IMR-90 (cell line): ENCODE measurements around the gene COX6A1.

ENCODE experiments used
- CEBPB ChIP-seq: IDR thresholded peaks from 2 replicates; pipeline ENCODE4 v1.6.1; 2012; ENCODE audit warnings: low read depth, low read length, improper control_type of control experiment
- CHD1 ChIP-seq: IDR thresholded peaks from 2 replicates; pipeline ENCODE4 v1.6.1; 2012; ENCODE audit warnings: low read depth, low read length, improper control_type of control experiment
- CTCF ChIP-seq: conservative IDR thresholded peaks from 2 replicates; pipeline ENCODE4 v1.5.1; 2012; ENCODE audit warnings: mild to moderate bottlenecking, low read depth, low read length, improper control_type of control experiment
- FOS ChIP-seq: fragments of 150-350 bp; IDR thresholded peaks from 2 replicates; pipeline ENCODE4 v1.6.1; 2016; ENCODE audit warnings: low read depth, low read length
- MAZ ChIP-seq: IDR thresholded peaks from 2 replicates; pipeline ENCODE4 v1.6.1; 2012; ENCODE audit warnings: low read depth, mild to moderate bottlenecking, low read length, improper control_type of control experiment, moderate library complexity, borderline replicate concordance
- MXI1 ChIP-seq: IDR thresholded peaks from 2 replicates; pipeline ENCODE4 v1.6.1; 2012; ENCODE audit warnings: low read depth, mild to moderate bottlenecking, low read length, moderate library complexity, borderline replicate concordance
- NFE2L2 ChIP-seq: fragments of 150-350 bp; IDR thresholded peaks from 2 replicates; pipeline ENCODE4 v1.6.1; 2016; ENCODE audit warnings: low read depth, mild to moderate bottlenecking, low read length
- POLR2A ChIP-seq: IDR thresholded peaks from 2 replicates; pipeline ENCODE4 v1.6.1; 2012; ENCODE audit warnings: mild to moderate bottlenecking, low read depth, low read length
- RAD21 ChIP-seq: IDR thresholded peaks from 2 replicates; pipeline ENCODE4 v1.6.1; 2012; ENCODE audit warnings: low read length, improper control_type of control experiment
- RCOR1 ChIP-seq: IDR thresholded peaks from 2 replicates; pipeline ENCODE4 v1.6.1; 2012; ENCODE audit warnings: mild to moderate bottlenecking, low read length, improper control_type of control experiment; ENCODE audit not compliant: insufficient replicate concordance
- RFX5 ChIP-seq: IDR thresholded peaks from 2 replicates; pipeline ENCODE4 v1.8.0; 2012; ENCODE audit warnings: low read depth, mild to moderate bottlenecking, low read length, moderate library complexity
- USF2 ChIP-seq: fragments of 150-350 bp; IDR thresholded peaks from 2 replicates; pipeline ENCODE4 v1.6.1; 2017; ENCODE audit warnings: mild to moderate bottlenecking, antibody characterized with exemption, low read length, low read depth

DNA sequence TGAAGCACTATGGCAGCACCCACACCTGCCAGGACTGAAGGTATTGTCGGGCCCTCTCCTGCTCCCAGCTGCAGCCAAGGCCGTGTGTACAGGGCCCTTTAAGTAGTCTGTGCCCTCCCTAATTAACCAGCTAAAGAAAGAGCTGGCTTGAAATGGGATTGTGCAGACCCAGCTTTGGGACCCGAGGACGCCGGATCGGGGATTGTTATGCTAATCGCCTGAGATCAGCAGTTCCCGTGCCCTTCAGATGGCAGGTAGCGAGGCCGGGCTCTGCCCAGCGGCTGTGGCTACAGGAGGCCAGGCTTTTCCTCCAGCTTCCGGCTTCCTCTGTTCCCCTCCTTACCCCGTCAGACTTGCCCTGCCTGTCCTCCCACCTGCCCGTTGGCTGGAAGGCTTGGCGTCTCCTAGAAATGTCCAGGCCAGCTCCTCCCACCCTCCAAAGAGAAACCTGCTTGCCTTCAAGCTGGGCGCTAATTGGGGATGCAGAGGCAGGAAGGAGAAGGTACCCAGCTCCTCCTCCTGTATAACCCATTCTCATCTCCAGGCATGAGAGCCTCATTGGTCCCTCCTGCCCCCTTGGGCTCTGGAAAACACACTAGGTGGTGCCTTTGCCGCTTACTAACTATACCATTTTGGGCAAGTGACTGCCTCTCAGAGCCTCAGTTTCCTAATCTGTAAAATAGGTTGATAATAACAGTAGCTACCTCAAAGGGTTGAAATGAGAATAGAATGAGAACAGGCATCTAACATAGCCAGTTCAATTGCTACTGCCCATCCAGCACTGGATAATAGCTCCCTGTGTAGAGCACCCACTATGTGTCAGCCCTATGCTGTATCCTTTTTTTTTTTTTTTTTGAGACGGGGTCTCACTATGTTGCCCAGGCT, 43.2 kb upstream of the COX6A1 start:
- TF ChIP-seq CTCF = no peak
- no peak for TF ChIP-seq FOS
- TF ChIP-seq RAD21 = no peak
- no peak for TF ChIP-seq CEBPB
- TF ChIP-seq MXI1 = no peak
- no peak for TF ChIP-seq POLR2A
- no peak for TF ChIP-seq RCOR1
- TF ChIP-seq MAZ = no peak
- TF ChIP-seq RFX5 = no peak
- no peak for TF ChIP-seq CHD1
- TF ChIP-seq USF2 = no peak
- TF ChIP-seq NFE2L2 = no peak
